Stimulated activated CD8-positive, alpha-beta memory T cell treated with anti-CD3 and anti-CD28 coated beads, Interleukin-15, amount 100 ng/mL, for 48 hours (primary cell): ENCODE measurements around the gene SLC35A4.

Source experiments
- DNase-seq, 2 donors: peaks; one replicate each; pipeline ENCODE4 v3.0.0-alpha.2; 2020; ENCODE audit warnings: low read depth in 2 of 2

The SLC35A4 gene

GRCh38 chr5:140564196-140565023 lies at the start of gene SLC35A4, which contains the start of gene APBB3:
SLC35A4 (plus strand) TSS chr5:140564828; CDS start chr5:140567170, 2,342 bp downstream.
APBB3 (minus strand) TSS chr5:140564598; CDS start chr5:140564245, 353 bp downstream.
- peak; percentile 92 to 95 for DNase-seq

GRCh38 chr5:140524003-140524402 lies 40.6 kb upstream of the SLC35A4 start:
- no peak for DNase-seq

GRCh38 chr5:140540227-140540626 lies 24.4 kb upstream of the SLC35A4 start:
- DNase-seq: no peak

GRCh38 chr5:140542972-140543371 lies 21.7 kb upstream of the SLC35A4 start:
- no peak for DNase-seq

- no peak for DNase-seq
Measured at GRCh38 chr5:140544986-140545385, 19.6 kb upstream of the SLC35A4 start.

GRCh38 chr5:140545606-140546005 lies 19.0 kb upstream of the SLC35A4 start:
- no peak for DNase-seq

GRCh38 chr5:140546851-140547507 lies 17.6 kb upstream of the SLC35A4 start:
- DNase-seq: no peak

GRCh38 chr5:140547508-140548299 lies 16.9 kb upstream of the SLC35A4 start, which contains the start of gene EIF4EBP3:
EIF4EBP3 (plus strand) TSS chr5:140547662; CDS start chr5:140547738, 76 bp downstream.
- DNase-seq: peak; percentile 76 to 78

- DNase-seq: no peak
Measured at GRCh38 chr5:140548300-140548688, 16.3 kb upstream of the SLC35A4 start.

- no peak for DNase-seq
Measured at GRCh38 chr5:140548791-140549190, 15.8 kb upstream of the SLC35A4 start.

GRCh38 chr5:140549237-140550144 lies 15.1 kb upstream of the SLC35A4 start:
- DNase-seq: no peak

- DNase-seq: no peak
Measured at GRCh38 chr5:140550147-140551079, 14.2 kb upstream of the SLC35A4 start.

- no peak for DNase-seq
Measured at GRCh38 chr5:140551872-140552271, 12.8 kb upstream of the SLC35A4 start.

- DNase-seq: no peak
Measured at GRCh38 chr5:140553657-140554056, 11.0 kb upstream of the SLC35A4 start.

GRCh38 chr5:140554454-140554853 lies 10.2 kb upstream of the SLC35A4 start:
- no peak for DNase-seq

- DNase-seq: no peak
Measured at GRCh38 chr5:140555747-140556312, 8.8 kb upstream of the SLC35A4 start.

- DNase-seq: no peak
Measured at GRCh38 chr5:140556438-140556837, 8.2 kb upstream of the SLC35A4 start.

GRCh38 chr5:140557136-140557805 lies 7.4 kb upstream of the SLC35A4 start, which contains the start of gene SRA1:
SRA1 (minus strand) TSS chr5:140557473; CDS start chr5:140557452, 21 bp downstream.
- DNase-seq: peak; percentile 84 to 90

- no peak for DNase-seq
Measured at GRCh38 chr5:140557965-140558364, 6.7 kb upstream of the SLC35A4 start.
